HT1080 (cell line): ENCODE measurements around the gene USP37. TPM values are rescaled to one million over a fixed set of nuclear protein-coding genes. Genes with fewer than 3 reads are reported as not detected.

Experiments
- DNase-seq: peaks from one replicate; pipeline ENCODE4 v3.0.0-alpha.2; 2015; ENCODE audit warnings: low read depth
- small RNA-seq: library from RNA; depleted of rRNA; stranded (forward); fragments of <200 nt; gene quantifications from one replicate; pipeline ENCODE3, GENCODE V24; 2014
- total RNA-seq: library from RNA; depleted of rRNA; stranded (reverse); fragments of >200 nt; shearing (Covaris generic); gene quantifications from 2 replicates; pipeline ENCODE4 v1.2.3, GENCODE V29; 2014; rRNA removed

The USP37 gene
- total RNA-seq, 1 experiment from 2014 or later: 7.7 TPM

DNA sequence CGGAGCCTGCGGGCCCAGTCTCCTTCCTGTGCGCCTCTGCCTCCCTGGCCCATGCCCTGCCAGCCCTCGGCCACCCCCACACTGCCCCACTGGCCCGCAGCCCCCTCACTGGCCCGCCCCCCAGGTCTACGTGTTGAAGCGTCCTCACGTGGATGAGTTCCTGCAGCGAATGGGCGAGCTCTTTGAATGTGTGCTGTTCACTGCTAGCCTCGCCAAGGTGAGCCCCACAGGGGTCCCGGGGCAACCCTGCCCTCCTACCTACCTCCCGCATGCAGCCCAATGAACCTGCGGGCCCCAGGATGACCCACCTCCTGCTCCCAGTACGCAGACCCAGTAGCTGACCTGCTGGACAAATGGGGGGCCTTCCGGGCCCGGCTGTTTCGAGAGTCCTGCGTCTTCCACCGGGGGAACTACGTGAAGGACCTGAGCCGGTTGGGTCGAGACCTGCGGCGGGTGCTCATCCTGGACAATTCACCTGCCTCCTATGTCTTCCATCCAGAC is 165.2 kb downstream of the USP37 start:
- DNase-seq: no peak

DNA sequence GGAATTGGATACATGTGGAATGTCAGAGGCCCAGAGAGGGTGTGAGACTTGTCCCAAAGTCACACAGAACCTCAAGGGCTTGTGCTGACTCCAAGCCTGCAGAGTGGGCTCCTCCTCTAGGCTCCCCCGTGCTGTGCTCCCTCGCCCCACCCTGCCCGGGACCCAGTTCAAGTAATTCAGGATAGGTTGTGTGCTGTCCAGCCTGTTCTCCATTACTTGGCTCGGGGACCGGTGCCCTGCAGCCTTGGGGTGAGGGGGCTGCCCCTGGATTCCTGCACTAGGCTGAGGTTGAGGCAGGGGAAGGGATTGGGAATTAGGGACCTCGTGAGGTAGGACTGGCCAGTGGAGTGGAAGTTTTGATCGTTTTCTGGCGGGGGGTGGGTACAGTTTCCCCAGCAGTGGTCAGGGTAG is 165.7 kb downstream of the USP37 start:
- no peak for DNase-seq

DNA sequence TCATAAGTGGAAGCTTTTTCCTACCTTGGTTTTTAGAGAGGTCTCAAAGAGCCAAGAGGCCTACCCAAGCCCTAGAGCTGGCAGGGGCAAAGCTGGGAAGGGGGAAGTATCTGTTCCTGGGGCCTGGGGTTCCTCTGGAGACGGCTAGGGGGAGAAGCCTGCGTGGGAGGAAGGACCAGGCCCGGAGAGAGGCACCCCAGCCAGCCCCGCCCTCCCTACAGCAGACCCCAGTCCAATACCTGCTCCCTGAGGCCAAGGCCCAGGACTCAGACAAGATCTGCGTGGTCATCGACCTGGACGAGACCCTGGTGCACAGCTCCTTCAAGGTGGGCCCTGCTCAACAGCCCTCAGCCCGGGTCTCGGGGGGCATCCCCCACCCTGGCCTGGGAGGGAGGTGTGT is 166.3 kb downstream of the USP37 start:
- no peak for DNase-seq

DNA sequence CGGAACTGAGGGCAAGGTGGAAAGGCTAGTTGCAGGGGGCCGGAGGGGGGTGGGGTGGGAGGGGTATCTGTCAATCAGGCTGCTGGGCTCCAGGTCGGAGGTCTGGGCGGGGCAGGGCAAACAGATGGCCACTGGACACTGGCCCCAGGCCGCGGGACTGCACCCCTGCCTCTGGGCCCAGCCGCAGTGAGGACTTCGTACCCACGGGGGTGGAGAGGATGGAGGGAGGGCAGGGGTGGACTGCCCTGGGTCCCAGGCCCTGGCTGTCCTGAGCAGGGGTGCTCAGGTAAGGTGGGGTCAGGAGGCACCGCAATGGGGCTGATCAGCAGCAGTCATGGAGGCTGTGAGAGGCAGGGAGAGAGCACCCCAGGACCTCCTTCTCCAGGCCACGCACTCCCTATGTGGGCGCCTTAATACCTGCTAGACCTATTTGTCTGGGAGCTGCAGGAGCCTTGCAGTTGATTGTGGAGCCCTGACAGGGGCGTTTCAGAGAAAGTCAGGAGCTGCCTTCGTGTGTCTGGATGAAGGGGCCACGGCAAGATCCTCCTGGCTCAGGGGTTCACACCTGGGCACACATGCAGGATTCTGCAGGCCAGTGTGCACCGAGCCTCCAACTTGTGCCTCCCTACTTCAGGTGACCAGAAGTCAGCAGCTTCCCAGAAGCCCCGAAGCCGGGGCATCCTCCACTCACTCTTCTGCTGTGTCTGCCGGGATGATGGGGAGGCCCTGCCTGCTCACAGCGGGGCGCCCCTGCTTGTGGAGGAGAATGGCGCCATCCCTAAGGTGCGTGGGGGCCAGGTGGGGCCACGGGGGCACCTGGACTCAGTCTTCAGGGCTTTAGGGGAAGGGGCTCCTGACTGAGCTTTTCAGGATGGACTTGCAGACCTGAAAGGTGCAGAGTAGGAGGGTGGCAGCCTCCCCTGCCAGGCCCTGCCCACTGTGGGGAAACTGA is 166.9 kb downstream of the USP37 start:
- no peak for DNase-seq

Small RNAs within 50 kb of the gene (small RNA-seq; reads per million reads assigned to genes)
- gene MIR26B: 18.5 reads per million, percentile 93 among the genes with 10 or more reads in this experiment
- gene RNU6-136P: not detected

Other genes with a start within 250 kb of the USP37 start
- gene CATIP, start 211.5 kb downstream of the USP37 start, total RNA-seq: not detected in 2 replicates
- 0.03 and 0.08 TPM in 2 replicates for gene SLC11A1, start 186.1 kb downstream of the USP37 start, total RNA-seq
- gene CTDSP1, start 168.5 kb downstream of the USP37 start, total RNA-seq: 47.3 and 61.2 TPM in 2 replicates
- gene VIL1, start 149.2 kb downstream of the USP37 start, total RNA-seq: 0.05 TPM in 1 of 2 replicates, not detected in the other
- 80.1 and 101 TPM in 2 replicates for gene CNOT9, start 488 bp upstream of the USP37 start, total RNA-seq
- 1.7 and 2.4 TPM in 2 replicates for gene PLCD4, start 39.5 kb upstream of the USP37 start, total RNA-seq
- gene ZNF142, start 91.3 kb upstream of the USP37 start, total RNA-seq: 17.8 and 26.0 TPM in 2 replicates
- gene BCS1L, start 91.3 kb upstream of the USP37 start, total RNA-seq: 69.2 and 80.7 TPM in 2 replicates
- gene RNF25, start 103.7 kb upstream of the USP37 start, total RNA-seq: 106 TPM in 2 replicates
- 11.0 and 14.9 TPM in 2 replicates for gene STK36, start 103.7 kb upstream of the USP37 start, total RNA-seq
- gene TTLL4, start 142.5 kb upstream of the USP37 start, total RNA-seq: 21.6 and 22.9 TPM in 2 replicates
- not detected in 2 replicates for gene CYP27A1, start 213.8 kb upstream of the USP37 start, total RNA-seq